OCI-LY1 (cell line): ENCODE data around the gene SLC9A2.

Source experiments
- EZH2 ChIP-seq: fragments of 200-600 bp; sonication (generic), shearing (Covaris generic); IDR thresholded peaks from 2 replicates; pipeline ENCODE4 v1.8.0; 2017; ENCODE audit warnings: borderline replicate concordance, mixed run types, mild to moderate bottlenecking, antibody characterized with exemption, low read length, moderate library complexity, mixed read lengths
- TF ChIP-seq, protein P1 (sequence below): fragments of 200-600 bp; sonication (generic), shearing (Covaris generic); IDR thresholded peaks from 2 replicates; pipeline ENCODE4 v1.5.1; 2017; ENCODE audit warnings: mild to moderate bottlenecking, antibody characterized with exemption, low read length, moderate library complexity, mixed read lengths

DNA sequence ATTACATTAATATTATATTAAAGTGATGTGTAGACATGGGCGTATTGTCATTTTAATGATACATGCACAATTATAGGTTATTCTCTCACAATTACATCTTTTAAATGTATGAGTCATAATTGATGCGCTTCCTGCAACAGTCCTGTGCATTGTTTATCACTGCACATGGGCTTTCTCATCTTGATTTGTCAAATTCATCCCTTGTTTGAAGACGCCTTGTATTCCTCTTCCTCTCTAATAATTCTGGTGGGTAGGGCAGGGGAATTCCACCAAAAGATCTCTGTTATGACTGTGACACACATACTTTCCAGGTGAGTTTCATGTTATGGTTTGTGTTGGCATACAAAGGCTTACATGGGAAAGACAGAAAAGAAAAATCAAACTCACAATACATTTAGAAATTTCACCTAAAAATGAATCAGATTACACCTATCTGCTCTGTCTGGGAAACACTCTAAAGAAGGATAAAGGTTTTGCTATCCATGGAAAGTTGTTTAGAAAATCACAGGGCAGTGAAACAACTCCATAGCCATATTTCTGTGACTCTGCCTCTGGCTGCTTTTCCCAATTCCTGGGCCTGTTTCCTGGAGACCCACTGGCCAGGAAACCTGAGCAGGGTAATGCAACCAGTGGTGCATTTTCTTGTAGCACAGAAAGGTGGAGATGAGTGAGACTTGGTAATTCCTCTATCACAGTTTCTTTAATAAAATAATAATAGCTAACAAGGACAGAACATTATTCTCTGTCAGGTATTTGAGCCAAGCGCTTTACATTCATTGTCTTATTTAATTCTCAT is 13.2 kb downstream of the SLC9A2 start:
- TF ChIP-seq, protein P1, sequence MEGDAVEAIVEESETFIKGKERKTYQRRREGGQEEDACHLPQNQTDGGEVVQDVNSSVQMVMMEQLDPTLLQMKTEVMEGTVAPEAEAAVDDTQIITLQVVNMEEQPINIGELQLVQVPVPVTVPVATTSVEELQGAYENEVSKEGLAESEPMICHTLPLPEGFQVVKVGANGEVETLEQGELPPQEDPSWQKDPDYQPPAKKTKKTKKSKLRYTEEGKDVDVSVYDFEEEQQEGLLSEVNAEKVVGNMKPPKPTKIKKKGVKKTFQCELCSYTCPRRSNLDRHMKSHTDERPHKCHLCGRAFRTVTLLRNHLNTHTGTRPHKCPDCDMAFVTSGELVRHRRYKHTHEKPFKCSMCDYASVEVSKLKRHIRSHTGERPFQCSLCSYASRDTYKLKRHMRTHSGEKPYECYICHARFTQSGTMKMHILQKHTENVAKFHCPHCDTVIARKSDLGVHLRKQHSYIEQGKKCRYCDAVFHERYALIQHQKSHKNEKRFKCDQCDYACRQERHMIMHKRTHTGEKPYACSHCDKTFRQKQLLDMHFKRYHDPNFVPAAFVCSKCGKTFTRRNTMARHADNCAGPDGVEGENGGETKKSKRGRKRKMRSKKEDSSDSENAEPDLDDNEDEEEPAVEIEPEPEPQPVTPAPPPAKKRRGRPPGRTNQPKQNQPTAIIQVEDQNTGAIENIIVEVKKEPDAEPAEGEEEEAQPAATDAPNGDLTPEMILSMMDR = no peak
- no peak for TF ChIP-seq EZH2
